DND-41 (cell line): ENCODE results near the gene RBM20.

Source experiments
- ATAC-seq: fragments of 200-7000 bp; cut with Tn5 transposase; 3 replicates; pipeline ENCODE4 v1.9.1; 2021; ENCODE audit warnings: low read depth; ENCODE audit not compliant: insufficient read depth
- DNase-seq: peaks from one replicate; pipeline ENCODE4 v3.0.0-alpha.2; 2020
- H2AFZ ChIP-seq: 2 replicates; pipeline ENCODE4 v1.6.0; 2012; ENCODE audit warnings: low read depth, low read length
- H3K27ac ChIP-seq: 2 replicates; pipeline ENCODE4 v1.5.1; 2012; ENCODE audit warnings: low read length, inconsistent platforms
- H3K27me3 ChIP-seq: fragments of 200-600 bp; sonication (generic); 2 replicates; pipeline ENCODE4 v1.6.0; 2012; ENCODE audit warnings: low read length, mild to moderate bottlenecking, inconsistent platforms; ENCODE audit not compliant: insufficient read depth, poor library complexity
- H3K36me3 ChIP-seq: 2 replicates; pipeline ENCODE4 v1.5.1; 2012; ENCODE audit warnings: low read length, inconsistent platforms; ENCODE audit not compliant: insufficient read depth
- H3K4me1 ChIP-seq: 2 replicates; pipeline ENCODE4 v1.5.1; 2012; ENCODE audit warnings: mild to moderate bottlenecking, low read length; ENCODE audit not compliant: insufficient read depth
- H3K4me2 ChIP-seq: 2 replicates; pipeline ENCODE4 v1.6.0; 2012; ENCODE audit warnings: mild to moderate bottlenecking, moderate library complexity, low read length, inconsistent platforms; ENCODE audit not compliant: insufficient read depth
- H3K4me3 ChIP-seq, 2 experiments: fragments of 200-600 bp in 1 of 2; shearing (Covaris generic) in 1 of 2; 2 replicates each; pipeline ENCODE4 v1.5.1; 2012 to 2016; ENCODE audit warnings: inconsistent platforms in 2 of 2, low read length in 2 of 2, mild to moderate bottlenecking in 2 of 2, low read depth in 1 of 2, moderate library complexity in 1 of 2
- H3K79me2 ChIP-seq: 2 replicates; pipeline ENCODE4 v1.6.0; 2012; ENCODE audit warnings: low read length, inconsistent platforms; ENCODE audit not compliant: insufficient read depth
- H3K9ac ChIP-seq: 2 replicates; pipeline ENCODE4 v1.6.0; 2012; ENCODE audit warnings: low read depth, mild to moderate bottlenecking, inconsistent platforms, low read length, moderate library complexity
- H3K9me3 ChIP-seq: 2 replicates; pipeline ENCODE4 v1.5.1; 2012; ENCODE audit warnings: low read length, moderate library complexity, mild to moderate bottlenecking, inconsistent platforms; ENCODE audit not compliant: insufficient read depth, severe bottlenecking
- H4K20me1 ChIP-seq: 2 replicates; pipeline ENCODE4 v1.6.0; 2012; ENCODE audit warnings: low read length; ENCODE audit not compliant: insufficient read depth
- EZH2 ChIP-seq: IDR thresholded peaks from 3 replicates; pipeline ENCODE4 v1.6.1; 2012; ENCODE audit warnings: borderline replicate concordance, low read depth, mild to moderate bottlenecking, moderate library complexity, low read length, inconsistent platforms; ENCODE audit not compliant: severe bottlenecking
- TF ChIP-seq, protein P1 (sequence below): IDR thresholded peaks from 2 replicates; pipeline ENCODE4 v1.5.1; 2012; ENCODE audit warnings: borderline replicate concordance, low read length, moderate library complexity, mild to moderate bottlenecking; ENCODE audit not compliant: poor library complexity, severe bottlenecking; ENCODE audit errors: extremely low read depth

The RBM20 gene

DNA sequence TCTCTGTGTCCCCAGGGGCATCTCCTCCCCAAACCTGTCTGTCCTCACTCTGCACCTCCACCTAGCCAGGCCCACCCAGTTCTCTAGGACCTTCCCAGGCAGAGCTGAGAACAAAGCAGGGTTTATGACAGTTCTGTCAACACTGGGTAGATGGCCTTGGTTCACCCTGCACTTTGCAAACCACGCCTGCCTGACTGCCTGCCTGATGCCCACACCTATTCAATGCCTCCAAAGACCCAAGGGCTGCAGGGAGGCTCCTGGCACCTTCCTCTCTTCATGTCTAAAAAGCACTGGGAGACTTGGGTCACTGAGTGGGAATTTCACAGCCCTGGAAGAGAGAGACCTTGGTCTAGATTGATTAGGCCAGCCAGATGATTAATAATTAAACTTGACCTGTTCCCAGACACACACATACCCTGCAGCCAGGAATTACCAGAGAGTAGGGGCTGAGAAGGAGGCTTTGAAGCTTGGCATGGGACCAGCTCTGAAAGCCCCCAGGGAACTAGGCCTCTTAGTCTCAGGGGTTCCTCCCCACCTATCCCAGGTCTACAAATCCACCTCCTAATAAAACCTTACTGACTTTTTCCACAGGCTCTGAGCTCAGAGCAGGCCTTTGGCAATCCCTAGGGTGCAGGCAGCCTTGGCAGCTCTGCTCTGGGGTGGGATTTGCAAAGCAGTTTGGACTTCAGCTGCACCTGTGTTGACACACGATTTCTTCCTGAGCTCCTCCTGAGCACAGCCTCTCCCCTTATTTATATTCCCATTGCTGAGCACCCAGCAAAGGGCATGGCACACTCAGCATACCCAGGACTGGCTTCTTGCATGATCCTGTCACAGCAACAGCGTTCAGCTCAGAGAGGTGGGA lies 201.9 kb downstream of the RBM20 start:
- Histone ChIP-seq H2AFZ (no peak overlapping the region), H3K27me3 (peaks cover 5% of the 10 kb centered on the region), H3K36me3 (no peaks in the 10 kb centered on the region), H3K9ac (no peak overlapping the region), H3K4me1 (peaks cover 5% of the 10 kb centered on the region), H3K4me2 (no peak overlapping the region), H3K9me3 (no peaks in the 10 kb centered on the region), H4K20me1 (no peaks in the 10 kb centered on the region; the same call in 1 of the 2 replicates), H3K79me2 (no peaks in the 10 kb centered on the region), H3K4me3 (no peak overlapping the region), H3K27ac (no peak overlapping the region)
- no peak for ATAC-seq
- TF ChIP-seq, protein P1, sequence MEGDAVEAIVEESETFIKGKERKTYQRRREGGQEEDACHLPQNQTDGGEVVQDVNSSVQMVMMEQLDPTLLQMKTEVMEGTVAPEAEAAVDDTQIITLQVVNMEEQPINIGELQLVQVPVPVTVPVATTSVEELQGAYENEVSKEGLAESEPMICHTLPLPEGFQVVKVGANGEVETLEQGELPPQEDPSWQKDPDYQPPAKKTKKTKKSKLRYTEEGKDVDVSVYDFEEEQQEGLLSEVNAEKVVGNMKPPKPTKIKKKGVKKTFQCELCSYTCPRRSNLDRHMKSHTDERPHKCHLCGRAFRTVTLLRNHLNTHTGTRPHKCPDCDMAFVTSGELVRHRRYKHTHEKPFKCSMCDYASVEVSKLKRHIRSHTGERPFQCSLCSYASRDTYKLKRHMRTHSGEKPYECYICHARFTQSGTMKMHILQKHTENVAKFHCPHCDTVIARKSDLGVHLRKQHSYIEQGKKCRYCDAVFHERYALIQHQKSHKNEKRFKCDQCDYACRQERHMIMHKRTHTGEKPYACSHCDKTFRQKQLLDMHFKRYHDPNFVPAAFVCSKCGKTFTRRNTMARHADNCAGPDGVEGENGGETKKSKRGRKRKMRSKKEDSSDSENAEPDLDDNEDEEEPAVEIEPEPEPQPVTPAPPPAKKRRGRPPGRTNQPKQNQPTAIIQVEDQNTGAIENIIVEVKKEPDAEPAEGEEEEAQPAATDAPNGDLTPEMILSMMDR, result no peak
- no peak for TF ChIP-seq EZH2
- no peak for DNase-seq

DNA sequence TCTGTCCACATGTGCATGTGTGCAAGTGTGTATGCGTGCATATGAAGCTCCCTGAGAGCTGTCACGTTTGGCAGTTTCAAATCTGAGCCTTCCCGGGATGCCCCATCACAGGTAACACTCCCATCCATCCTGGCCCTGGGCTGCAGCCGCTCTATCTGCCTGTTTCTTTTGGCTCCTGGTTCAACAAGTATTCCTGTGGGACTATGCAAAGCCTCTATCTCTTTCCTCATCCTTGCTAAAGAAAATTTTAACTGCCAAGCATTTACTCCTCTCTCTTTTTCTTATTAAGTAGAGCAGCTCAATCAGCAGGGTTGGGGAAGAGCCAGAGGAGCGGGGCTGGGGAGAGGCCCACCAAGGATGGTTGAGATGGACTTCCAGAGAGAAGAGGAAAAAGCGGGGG lies 203.2 kb downstream of the RBM20 start:
- H4K20me1 ChIP-seq, result no peaks in the 10 kb centered on the region
- no peak for TF ChIP-seq EZH2

DNA sequence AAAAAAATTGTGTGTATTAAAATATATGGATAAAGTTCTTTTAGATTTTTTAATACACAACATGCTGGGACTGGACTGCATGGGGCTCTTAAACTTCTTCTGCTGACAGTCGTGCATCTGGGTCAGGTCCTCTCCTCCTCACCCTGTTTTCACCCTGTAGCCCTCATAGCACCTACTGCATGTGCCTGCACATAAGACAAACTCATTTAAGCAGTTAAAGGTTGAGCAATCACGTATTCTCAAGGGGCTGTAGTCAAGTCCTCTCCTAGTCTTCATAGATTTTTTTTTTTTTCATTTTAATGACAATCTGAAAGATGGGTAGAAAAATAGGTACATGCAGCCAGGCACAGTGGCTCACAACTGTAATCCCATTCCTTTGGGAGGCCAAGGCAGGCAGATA lies 204.0 kb downstream of the RBM20 start:
- H2AFZ ChIP-seq, result no peak overlapping the region
- no peak overlapping the region for H3K9ac ChIP-seq

More for the DNA sequence above, 203.2 kb downstream of the RBM20 start:
- H3K4me3 ChIP-seq, result no peak overlapping the region
- H3K27ac ChIP-seq, result no peak overlapping the region
- H3K27me3 ChIP-seq, result peaks cover 6% of the 10 kb centered on the region
- H3K79me2 ChIP-seq, result no peaks in the 10 kb centered on the region
- ATAC-seq, result no peak
- H2AFZ ChIP-seq, result no peak overlapping the region
- no peak for DNase-seq
- H3K9ac ChIP-seq, result no peak overlapping the region
- no peaks in the 10 kb centered on the region for H3K36me3 ChIP-seq
- no peaks in the 10 kb centered on the region for H3K9me3 ChIP-seq
- no peak overlapping the region for H3K4me2 ChIP-seq
- peaks cover 10% of the 10 kb centered on the region for H3K4me1 ChIP-seq

DNA sequence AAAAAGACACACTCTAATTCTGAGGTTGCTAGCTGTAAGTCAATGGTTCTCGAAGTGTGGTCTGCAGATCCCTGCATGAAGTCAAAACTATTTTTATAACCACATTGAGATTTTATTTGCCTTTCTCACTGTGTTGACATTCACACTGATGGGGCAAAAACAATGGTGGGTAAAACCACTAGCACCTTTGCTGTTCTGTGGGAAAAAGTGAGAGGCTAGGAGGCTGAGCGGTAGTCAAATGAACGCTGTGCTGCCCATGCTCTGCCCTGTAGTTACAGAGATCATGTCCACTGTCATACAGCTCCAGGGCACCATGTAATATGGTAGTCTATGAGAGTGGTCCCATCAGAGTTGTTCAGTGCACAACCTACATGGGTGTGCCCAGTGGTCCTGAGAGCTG lies 206.0 kb downstream of the RBM20 start:
- TF ChIP-seq, protein P1, result no peak
- TF ChIP-seq EZH2, result no peak
- Histone ChIP-seq H3K27ac (no peak overlapping the region), H4K20me1 (no peaks in the 10 kb centered on the region), H3K9me3 (no peaks in the 10 kb centered on the region), H3K9ac (no peak overlapping the region), H3K4me3 (no peak overlapping the region), H3K4me1 (peaks cover 10% of the 10 kb centered on the region), H2AFZ (no peak overlapping the region), H3K79me2 (no peaks in the 10 kb centered on the region), H3K27me3 (peaks cover 6% of the 10 kb centered on the region), H3K36me3 (no peaks in the 10 kb centered on the region), H3K4me2 (no peak overlapping the region)
- ATAC-seq, result no peak
- no peak for DNase-seq

More for the DNA sequence above, 204.0 kb downstream of the RBM20 start:
- Histone ChIP-seq H3K4me2 (no peak overlapping the region), H3K36me3 (no peaks in the 10 kb centered on the region), H3K27ac (no peak overlapping the region), H3K4me1 (peaks cover 10% of the 10 kb centered on the region), H3K4me3 (no peak overlapping the region), H3K79me2 (no peaks in the 10 kb centered on the region), H4K20me1 (no peaks in the 10 kb centered on the region), H3K27me3 (peaks cover 6% of the 10 kb centered on the region), H3K9me3 (no peaks in the 10 kb centered on the region)
- DNase-seq (no peak), ATAC-seq (no peak)
- TF ChIP-seq, protein P1, result no peak
- no peak for TF ChIP-seq EZH2
